ENCODE data around the gene TCF7L2.

TCF7L2 gene

GRCh38 chr10:113056441-113057021 is 106.5 kb downstream of the TCF7L2 start:
- no peak for TF ChIP-seq CTCF (conservative IDR thresholded peaks at IDR 0.05)
- H3K27ac ChIP-seq: no peak overlapping the region

DNA sequence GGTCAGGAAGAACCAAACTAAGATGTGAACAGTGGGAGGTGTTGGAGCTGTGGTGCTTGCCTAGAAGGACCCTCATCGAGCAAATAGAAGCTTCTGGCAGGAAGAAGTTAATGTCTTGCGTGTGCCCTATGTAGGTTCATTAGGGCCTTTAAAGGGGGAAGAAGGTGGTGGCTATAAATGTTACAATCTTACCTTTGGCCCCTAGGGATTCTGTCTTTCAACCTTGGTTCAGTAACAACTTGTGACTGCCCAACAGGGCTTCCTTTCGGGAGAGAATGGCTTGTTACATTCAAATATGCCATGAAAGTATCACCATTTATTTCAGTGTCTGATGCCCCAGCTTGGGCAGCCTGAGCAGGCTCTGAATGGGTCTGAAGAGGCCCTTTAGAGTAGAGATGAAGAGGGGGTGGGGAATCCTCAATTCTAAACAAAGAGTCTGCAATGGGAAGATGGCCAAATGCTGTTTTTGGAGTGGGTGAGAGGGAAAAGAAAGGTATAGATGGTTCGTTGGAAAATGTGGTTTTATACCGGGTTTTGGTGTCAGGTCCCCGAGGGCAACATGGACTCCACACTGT is 108.0 kb downstream of the TCF7L2 start:
- TF ChIP-seq CTCF (conservative IDR thresholded peaks at IDR 0.05): no peak
- H3K27ac ChIP-seq: no peak overlapping the region

GRCh38 chr10:113058523-113059370 is 108.7 kb downstream of the TCF7L2 start:
- TF ChIP-seq CTCF (conservative IDR thresholded peaks at IDR 0.05): no peak
- H3K27ac ChIP-seq: no peak overlapping the region

DNA sequence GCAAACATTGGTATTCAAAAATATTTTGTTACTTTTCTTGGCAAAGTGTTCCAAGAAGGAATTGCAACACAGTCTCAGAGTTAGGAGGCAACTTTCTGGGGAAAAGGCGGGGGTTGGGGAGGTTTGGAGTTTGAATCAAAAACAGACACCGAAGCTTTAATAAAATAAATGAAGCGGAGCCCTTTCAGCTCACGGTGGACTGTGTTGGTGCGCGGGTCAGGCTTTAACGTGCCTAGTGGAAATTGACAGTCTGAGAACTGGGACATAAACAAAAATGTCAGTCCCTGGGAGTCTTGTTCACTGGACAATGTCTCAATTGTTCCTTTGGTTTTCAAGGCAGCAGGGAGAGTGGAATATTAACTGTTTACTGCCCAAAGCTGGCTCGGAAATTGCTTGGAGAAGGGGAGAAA is 109.3 kb downstream of the TCF7L2 start:
- no peak for TF ChIP-seq CTCF (conservative IDR thresholded peaks at IDR 0.05)
- no peak overlapping the region for H3K27ac ChIP-seq

GRCh38 chr10:113060201-113061053 is 110.4 kb downstream of the TCF7L2 start:
- H3K27ac ChIP-seq: no peak overlapping the region
- no peak for TF ChIP-seq CTCF (conservative IDR thresholded peaks at IDR 0.05)

DNA sequence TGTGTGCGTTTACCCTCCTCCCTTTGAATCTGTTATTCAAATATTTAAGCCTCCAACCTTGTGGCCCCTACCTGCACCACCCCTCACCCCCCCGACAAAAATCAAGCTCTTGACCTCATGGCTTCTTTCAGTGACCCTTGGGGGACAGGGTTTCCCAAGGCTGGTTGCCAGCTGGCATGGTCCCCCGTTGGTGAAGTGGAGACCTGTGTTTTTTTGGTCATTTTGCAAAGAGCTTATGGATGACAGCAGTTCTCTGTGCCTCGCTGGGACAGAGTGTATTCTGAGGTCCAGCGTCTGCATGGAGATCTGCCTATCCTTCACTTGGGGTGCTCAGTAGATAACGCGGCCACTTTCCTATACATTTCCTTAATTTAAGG is 111.0 kb downstream of the TCF7L2 start:
- H3K27ac ChIP-seq: no peak overlapping the region
- no peak for TF ChIP-seq CTCF (conservative IDR thresholded peaks at IDR 0.05)

DNA sequence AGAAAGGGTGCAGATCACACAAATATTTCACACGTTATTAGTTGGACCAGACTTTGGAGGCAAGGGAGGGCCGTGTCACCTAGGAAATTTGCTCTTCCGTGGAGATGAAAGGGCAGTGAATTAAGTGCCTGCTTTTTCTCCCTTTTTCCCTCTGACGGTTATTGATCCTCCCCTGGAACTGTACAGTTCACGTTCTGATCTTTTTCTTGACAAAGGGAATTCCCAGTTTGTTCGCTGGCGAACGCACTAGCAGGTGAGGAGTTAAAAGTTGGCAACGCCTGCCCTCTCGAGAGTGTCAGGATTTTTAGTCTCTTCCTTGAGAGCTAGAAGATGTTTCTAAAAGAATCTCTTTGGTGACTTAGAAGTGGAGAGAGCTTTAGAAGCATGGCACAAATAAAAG is 111.5 kb downstream of the TCF7L2 start:
- no peak for TF ChIP-seq CTCF (conservative IDR thresholded peaks at IDR 0.05)
- no peak overlapping the region for H3K27ac ChIP-seq
